ENCODE measurements around the gene RPL38. TPM values are rescaled to one million over a fixed set of nuclear protein-coding genes. Genes with fewer than 3 reads are reported as not detected.

RPL38 gene
- total RNA-seq, 2 experiments from 2014 or later = 2,305 to 2,531 TPM

DNA sequence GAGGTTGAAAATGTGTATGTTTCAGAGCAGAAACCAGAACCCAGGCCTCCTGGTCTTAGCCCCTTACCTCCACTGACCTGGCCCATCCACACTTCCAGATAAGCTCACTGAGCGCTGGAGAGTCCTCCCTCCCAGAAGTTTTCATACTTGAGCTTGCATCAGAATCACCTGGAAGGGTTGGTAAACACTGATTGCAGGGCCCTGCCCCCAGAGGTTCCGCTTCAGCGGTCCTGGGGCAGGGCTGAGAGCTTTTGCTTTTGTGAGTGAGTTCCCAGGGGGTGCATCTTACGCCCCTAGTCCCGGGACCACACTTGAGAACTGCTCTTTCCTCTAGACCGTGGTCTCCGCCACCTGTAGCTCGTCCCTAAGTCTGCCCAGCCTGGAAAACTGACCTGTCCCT is 30.5 kb downstream of the RPL38 start:
- Histone ChIP-seq H3K4me1 (ENCODE audit: insufficient read depth, low read length) (peaks cover 7% of the 10 kb centered on the region), H3K4me3 (ENCODE audit: low read length) (no peak overlapping the region), H3K9me3 (ENCODE audit: control insufficient read depth in 1 of 2, insufficient read depth in 1 of 2, low read length in 2 of 2) (no peaks in the 10 kb centered on the region), H3K27ac (ENCODE audit: low read depth in 1 of 2, low read length in 2 of 2) (no peak overlapping the region), H3K36me3 (ENCODE audit: insufficient read depth, low read length) (peaks cover 29% of the 10 kb centered on the region), H3K27me3 (ENCODE audit: control insufficient read depth in 1 of 2, insufficient read depth in 2 of 2, low read length in 2 of 2) (no peaks in the 10 kb centered on the region)
- Mint-ChIP-seq H3K27me3 (no peaks in the 10 kb centered on the region), H3K9me3 (no peaks in the 10 kb centered on the region), H3K4me3 (no peak overlapping the region), H3K36me3 (ENCODE audit: low read depth) (no peaks in the 10 kb centered on the region), H3K27ac (no peak overlapping the region), H3K4me1 (ENCODE audit: low read depth) (no peaks in the 10 kb centered on the region)
- ChIA-PET POLR2A (no interaction called here), CTCF (no interaction called here)
- no peak for DNase-seq
- no peak for ATAC-seq (ENCODE audit: poor library complexity)
- TF ChIP-seq, protein P1, sequence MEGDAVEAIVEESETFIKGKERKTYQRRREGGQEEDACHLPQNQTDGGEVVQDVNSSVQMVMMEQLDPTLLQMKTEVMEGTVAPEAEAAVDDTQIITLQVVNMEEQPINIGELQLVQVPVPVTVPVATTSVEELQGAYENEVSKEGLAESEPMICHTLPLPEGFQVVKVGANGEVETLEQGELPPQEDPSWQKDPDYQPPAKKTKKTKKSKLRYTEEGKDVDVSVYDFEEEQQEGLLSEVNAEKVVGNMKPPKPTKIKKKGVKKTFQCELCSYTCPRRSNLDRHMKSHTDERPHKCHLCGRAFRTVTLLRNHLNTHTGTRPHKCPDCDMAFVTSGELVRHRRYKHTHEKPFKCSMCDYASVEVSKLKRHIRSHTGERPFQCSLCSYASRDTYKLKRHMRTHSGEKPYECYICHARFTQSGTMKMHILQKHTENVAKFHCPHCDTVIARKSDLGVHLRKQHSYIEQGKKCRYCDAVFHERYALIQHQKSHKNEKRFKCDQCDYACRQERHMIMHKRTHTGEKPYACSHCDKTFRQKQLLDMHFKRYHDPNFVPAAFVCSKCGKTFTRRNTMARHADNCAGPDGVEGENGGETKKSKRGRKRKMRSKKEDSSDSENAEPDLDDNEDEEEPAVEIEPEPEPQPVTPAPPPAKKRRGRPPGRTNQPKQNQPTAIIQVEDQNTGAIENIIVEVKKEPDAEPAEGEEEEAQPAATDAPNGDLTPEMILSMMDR (IDR thresholded peaks at IDR 0.05) = no peak
- intact Hi-C loops (cut with DNase I, micrococcal nuclease) = no loop called here

DNA sequence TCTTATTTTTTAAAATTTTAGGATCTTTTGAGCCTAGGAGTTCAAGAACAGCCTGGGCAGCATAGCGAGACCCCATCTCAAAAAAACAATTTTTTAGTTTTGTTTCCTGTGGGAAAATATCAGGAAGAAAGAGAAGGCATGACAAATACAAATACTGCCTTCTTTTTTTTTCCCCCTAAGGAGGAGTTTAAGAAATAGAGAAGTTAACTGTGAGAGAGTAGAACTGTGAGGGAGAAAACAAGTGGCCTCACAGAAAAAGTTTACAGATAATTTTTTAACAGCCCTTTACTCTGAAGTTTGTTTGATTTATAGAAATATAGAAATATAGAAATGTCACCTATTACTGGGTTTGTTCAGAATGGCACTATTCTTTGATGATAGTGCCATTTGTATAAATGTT is 31.0 kb downstream of the RPL38 start:
- TF ChIP-seq, protein P1 (IDR thresholded peaks at IDR 0.05) = no peak
- Mint-ChIP-seq H3K4me1 (ENCODE audit: low read depth) (no peaks in the 10 kb centered on the region), H3K27me3 (no peaks in the 10 kb centered on the region), H3K4me3 (no peak overlapping the region), H3K27ac (no peak overlapping the region), H3K36me3 (ENCODE audit: low read depth) (no peaks in the 10 kb centered on the region), H3K9me3 (no peaks in the 10 kb centered on the region)
- Histone ChIP-seq H3K36me3 (ENCODE audit: insufficient read depth, low read length) (peaks cover 29% of the 10 kb centered on the region), H3K4me3 (ENCODE audit: low read length) (no peak overlapping the region), H3K9me3 (ENCODE audit: control insufficient read depth in 1 of 2, insufficient read depth in 1 of 2, low read length in 2 of 2) (no peaks in the 10 kb centered on the region), H3K27ac (ENCODE audit: low read depth in 1 of 2, low read length in 2 of 2) (no peak overlapping the region), H3K4me1 (ENCODE audit: insufficient read depth, low read length) (peaks cover 7% of the 10 kb centered on the region), H3K27me3 (ENCODE audit: control insufficient read depth in 1 of 2, insufficient read depth in 2 of 2, low read length in 2 of 2) (no peaks in the 10 kb centered on the region)
- ATAC-seq (ENCODE audit: poor library complexity) = no peak
- intact Hi-C loops (cut with DNase I, micrococcal nuclease) = no loop called here
- POLR2A ChIA-PET = no interaction called here
- no peak for DNase-seq
- CTCF ChIA-PET = no interaction called here

DNA sequence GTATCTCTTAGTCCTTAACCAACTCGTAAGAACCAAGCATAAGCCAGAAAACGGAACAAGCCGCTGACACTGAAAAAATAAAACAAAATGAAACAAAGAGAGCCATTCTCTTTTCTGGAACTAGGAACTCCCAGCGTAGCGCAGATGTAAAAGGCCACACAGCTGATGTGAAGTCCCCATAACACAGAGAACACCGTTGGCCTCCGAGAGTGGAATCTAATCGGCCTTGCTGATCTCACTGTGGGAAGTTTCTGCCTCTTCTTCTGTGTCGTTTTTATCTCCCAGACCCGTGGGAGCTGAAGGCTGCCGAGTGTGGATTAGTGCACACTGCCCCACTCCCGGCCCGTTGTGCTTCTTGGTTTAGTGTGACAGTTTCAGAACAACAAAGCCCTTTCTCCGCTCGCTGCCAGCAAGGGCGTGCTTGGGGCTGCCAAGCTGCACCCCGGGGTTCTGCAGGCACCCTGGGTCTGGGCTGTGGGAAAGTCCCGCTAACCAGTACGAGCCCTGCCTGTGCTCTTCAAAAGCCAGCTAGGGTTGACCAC is 31.6 kb downstream of the RPL38 start:
- no peak for ATAC-seq (ENCODE audit: poor library complexity)
- H3K27ac Mint-ChIP-seq = no peak overlapping the region

More for the DNA sequence above, 31.6 kb downstream of the RPL38 start:
- Mint-ChIP-seq H3K36me3 (ENCODE audit: low read depth) (no peaks in the 10 kb centered on the region), H3K4me1 (ENCODE audit: low read depth) (no peaks in the 10 kb centered on the region), H3K4me3 (no peak overlapping the region), H3K27me3 (no peaks in the 10 kb centered on the region), H3K9me3 (no peaks in the 10 kb centered on the region)
- no peak for DNase-seq
- intact Hi-C loops (cut with DNase I, micrococcal nuclease) = no loop called here
- peaks cover 7% of the 10 kb centered on the region for H3K4me1 ChIP-seq (ENCODE audit: insufficient read depth, low read length)
- no peak overlapping the region for H3K4me3 ChIP-seq (ENCODE audit: low read length)
- ChIA-PET CTCF (no interaction called here), POLR2A (no interaction called here)
- no peak overlapping the region for H3K27ac ChIP-seq (ENCODE audit: low read depth in 1 of 2, low read length in 2 of 2)
- H3K27me3 ChIP-seq (ENCODE audit: control insufficient read depth in 1 of 2, insufficient read depth in 2 of 2, low read length in 2 of 2) = no peaks in the 10 kb centered on the region
- no peaks in the 10 kb centered on the region for H3K9me3 ChIP-seq (ENCODE audit: control insufficient read depth in 1 of 2, insufficient read depth in 1 of 2, low read length in 2 of 2)
- peaks cover 27% of the 10 kb centered on the region for H3K36me3 ChIP-seq (ENCODE audit: insufficient read depth, low read length)
- TF ChIP-seq, protein P1 (IDR thresholded peaks at IDR 0.05) = no peak

Data from CD4-positive, alpha-beta T cell (primary cell).